EH (cell line): Measurements from ENCODE around the gene LCE3E.
"Not testable (repeated sequence)": the region's sequence is repeated elsewhere in the genome, so short reads cannot be mapped to it uniquely, and the experiment has no call there.

ENCODE experiments used
- DNase-seq: peaks from one replicate; pipeline ENCODE4 v3.0.0-alpha.2; 2015; ENCODE audit warnings: low read depth

LCE3E gene

DNA sequence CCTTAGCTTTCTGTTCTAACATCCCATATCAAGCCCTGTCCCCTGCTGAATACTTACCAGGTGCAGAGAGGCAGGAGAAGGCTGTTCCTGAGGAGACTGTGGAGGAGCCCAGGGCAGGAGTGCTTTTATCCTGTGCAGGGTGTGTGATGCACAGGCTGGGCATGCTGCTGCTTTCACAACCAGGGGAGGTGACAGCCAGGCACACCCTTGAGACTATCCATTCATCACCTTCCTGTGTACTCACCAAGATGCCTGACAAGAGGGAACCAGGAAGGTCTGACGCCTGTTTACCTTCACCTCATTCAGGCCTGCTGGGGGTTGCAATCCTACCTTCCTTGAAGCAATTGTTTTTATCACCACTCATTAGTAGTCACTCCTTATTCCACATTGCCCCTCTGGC is at the start of gene LCE3E:
Gene LCE3E, minus strand, starts transcription at position 100 of the 400 bp plus-strand sequence. CDS start 572 bp downstream, outside the sequence.
- DNase-seq = no peak

DNA sequence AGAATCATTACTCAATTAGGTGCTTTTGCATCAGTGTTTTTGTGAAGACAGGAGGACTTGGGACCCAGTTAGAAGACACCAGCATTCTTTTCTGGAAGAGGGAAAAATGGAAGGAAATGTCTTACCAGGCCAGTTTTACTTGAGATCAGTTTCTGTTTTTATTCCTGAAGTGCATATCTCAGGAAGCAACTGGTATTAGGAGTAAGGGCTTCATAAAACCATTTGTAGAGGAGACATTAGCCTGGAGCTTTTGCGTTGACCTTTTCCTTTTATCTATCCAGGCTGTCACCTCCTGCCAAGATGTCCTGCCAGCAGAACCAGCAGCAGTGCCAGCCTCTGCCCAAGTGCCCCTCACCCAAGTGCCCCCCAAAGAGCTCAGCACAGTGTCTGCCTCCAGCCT is 46.9 kb upstream of the LCE3E start, which contains the start of gene LCE3B:
Gene LCE3B, plus strand, starts transcription at position 301 of the 400 bp plus-strand sequence. Its CDS starts 0 bp downstream, at position 301.
- no peak for DNase-seq

DNA sequence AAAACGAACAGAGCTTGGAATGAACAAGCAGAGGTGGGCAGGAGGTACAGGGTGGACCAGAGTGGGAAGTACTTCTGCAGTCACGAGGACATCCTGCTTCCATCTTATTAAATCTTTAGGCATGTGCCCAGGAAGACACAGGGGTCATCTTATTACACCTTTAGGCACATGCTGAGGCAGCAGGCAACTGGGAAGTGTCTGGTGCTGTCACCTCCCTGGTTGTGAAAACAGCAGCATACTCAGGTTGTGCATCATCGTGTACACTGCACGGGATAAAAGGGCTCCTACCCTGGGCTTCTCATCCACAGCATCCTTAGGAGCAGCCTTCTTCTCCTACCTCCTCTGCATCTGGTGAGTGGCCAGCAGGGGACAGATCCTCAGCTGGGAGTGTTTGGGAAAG is 33.4 kb upstream of the LCE3E start, which contains the start of gene LCE3C:
Gene LCE3C, plus strand, starts transcription at position 301 of the 400 bp plus-strand sequence. CDS start 498 bp downstream, outside the sequence.
- DNase-seq = no peak

DNA sequence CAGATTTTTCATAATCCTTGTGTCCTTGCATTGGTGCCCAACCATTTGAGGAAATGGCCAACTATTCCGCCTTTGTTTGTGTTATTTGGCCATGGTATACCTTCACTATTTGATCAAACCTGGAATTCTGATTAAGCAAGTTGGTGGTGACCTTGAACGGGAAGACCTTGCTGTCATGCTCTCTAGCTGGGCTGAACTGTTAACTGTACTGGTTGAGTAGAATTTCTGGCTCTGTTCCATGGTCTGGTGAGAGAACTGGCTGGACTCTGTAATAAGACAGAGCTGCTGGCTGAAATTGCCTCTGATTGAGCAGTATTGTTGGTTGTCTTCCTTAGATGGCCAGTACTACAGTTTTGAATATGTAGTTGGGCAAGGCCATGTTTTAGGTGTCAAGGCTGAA is 30.4 kb upstream of the LCE3E start:
- DNase-seq = no peak

DNA sequence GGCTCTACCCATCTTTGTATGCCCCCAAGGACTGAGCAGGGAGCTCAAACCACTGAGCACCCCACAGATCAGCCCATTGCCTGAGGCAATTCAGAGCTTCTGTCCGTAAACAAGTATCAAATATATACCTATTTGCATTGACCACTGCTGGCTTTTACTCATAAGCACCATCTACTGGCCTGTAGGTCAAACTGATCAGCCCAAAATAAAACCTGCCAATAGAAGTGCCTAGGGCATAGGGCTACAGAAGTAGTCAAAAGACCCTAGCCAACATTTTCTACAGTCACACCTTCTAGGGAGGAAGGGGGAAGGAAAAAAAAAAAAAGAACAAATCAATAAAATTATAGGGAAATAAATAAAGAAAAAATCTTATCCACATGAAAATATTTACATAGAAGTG is 19.0 kb upstream of the LCE3E start:
- DNase-seq = no peak

DNA sequence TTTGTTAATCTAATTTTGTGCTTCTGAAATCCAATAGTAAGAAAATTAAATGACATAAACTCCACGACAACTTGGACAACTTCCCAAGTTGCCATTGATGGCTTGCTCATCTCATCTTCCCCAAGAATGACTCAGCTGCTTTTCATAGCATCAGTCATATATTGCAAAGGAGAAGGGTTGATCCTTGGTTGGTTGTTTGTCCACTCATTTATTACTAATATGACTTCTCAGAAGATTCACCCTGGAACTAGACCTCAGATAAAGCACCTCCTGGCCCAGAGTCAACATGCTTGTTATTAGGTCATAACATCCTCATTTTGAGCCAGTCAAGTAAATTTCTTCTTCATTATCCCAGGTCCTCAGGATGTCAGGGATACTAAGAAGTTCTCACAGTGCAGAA is 16.1 kb upstream of the LCE3E start:
- no peak for DNase-seq

- no peak for DNase-seq
These were observed 13.9 kb upstream of the LCE3E start, which contains the start of gene LCE3D for GRCh38 chr1:152580433-152580832. LCE3D (minus strand) TSS chr1:152580516; CDS start chr1:152579936, 580 bp downstream.

GRCh38 chr1:152579526-152579925 is 12.9 kb upstream of the LCE3E start:
- not testable (repeated sequence) for DNase-seq

GRCh38 chr1:152577168-152577567 is 10.6 kb upstream of the LCE3E start:
- DNase-seq = no peak

- DNase-seq = no peak
These were observed 905 bp downstream of the LCE3E start for GRCh38 chr1:152565535-152566215.

DNA sequence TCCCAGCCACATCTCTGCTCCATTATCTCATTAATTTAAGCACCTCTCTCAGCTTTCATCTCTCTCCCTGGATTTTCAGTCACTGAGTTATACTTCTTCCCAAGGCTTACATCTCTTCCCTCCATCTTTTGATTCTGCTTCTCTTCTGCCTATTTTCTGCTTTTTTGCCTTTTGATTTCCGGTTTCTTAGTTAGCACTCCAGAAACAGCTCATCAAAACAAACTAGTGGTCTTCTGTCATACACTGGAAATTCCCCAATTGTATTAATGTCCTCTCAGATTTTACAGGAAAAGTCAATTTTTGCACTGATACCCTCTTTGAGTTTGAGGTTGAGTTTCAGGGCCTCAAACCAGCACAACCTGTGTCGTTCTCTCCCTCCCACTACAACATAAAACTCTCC is 1.5 kb downstream of the LCE3E start:
- DNase-seq = no peak

DNA sequence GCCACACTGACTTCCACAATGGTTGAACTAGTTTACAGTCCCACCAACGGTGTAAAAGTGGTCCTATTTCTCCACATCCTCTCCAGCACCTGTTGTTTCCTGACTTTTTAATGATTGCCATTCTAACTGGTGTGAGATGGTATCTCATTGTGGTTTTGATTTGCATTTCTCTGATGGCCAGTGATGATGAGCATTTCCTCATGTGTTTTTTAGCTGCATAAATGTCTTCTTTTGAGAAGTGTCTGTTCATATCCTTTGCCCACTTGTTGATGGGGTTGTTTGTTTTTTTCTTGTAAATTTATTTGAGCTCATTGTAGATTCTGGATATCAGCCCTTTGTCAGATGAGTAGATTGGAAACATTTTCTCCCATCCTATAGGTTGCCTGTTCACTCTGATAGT is 18.2 kb downstream of the LCE3E start:
- DNase-seq = not testable (repeated sequence)

DNA sequence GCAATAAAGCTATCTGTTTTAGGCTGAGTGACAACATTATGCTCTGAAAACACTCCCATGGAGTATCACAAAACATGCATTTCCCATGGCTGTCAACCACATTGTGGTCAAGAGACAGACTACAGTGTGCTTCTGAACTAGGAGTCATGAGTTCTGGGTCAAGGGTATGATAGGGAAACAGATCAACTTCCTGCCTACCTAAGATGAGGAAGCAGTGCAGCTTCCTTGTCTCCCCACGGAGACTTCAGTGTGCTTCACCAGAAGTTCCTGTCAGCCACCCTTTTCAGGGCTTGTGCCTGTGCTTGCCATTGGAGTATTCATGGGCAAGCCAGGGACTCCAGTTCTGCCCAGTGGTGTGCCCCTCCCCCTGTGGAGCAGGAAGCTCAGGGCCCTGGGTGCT is 19.9 kb downstream of the LCE3E start:
- DNase-seq = no peak

- peak; percentile 1 for DNase-seq
These were observed 22.8 kb downstream of the LCE3E start for GRCh38 chr1:152543820-152544219.

- no peak for DNase-seq
These were observed 26.7 kb downstream of the LCE3E start for GRCh38 chr1:152539901-152540300.

- DNase-seq = no peak
These were observed 29.1 kb downstream of the LCE3E start for GRCh38 chr1:152537496-152537895.

GRCh38 chr1:152535774-152536173 is 30.8 kb downstream of the LCE3E start:
- no peak for DNase-seq

DNA sequence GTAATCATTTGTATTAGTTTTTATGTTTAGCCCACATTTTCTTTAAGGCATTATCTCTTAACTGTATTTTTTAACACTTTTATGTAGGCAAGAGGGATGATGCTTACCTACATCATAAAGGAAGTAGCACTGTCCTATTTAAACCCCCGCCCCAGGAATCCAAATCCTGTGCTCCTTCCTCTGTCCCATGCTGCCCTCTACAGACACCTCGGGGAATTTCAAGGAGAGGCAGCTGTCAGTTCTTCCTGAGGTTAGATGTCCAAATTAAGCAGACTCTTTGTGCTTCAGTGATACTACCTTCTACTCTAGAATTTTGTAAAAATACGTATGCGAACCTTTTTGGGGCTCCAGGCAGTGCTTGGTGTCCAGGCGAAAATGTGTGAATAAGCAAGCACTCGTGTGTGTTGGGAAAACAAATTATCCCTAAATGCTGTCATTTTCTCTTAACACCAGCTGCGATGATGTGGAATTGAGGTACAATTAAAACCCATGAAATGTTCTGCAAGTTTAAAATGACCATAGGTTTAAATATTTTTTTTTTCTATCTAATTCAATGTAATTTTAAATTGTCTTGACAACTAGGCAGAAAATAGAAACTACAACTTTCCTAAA is 33.1 kb downstream of the LCE3E start:
- DNase-seq = peak; percentile 54

- no peak for DNase-seq
These were observed 41.4 kb downstream of the LCE3E start for GRCh38 chr1:152525080-152525641.

DNA sequence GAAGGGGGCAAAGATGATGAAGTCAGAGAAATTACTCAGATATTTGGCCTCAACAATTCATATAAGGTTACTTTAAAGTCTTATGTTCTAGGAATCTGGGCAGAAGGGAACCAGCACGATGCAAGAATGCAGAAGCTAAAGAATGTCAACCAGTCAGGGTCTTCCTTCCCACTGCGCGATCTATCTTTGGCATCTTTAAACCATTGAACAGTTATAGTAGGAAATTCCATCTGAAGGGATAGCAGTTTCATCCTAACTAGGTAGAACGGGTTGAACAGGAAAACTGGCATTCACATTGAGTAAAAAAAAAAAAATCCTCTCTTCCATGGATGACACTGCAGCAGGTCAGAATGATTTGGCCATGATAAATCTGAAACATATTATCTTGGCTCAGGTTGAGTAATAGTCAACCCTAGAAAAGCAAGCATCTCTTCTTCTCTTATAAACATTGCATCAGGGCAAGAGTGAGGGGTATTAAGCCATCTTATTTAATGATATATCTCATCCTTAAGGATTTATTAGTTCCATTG is 46.0 kb downstream of the LCE3E start:
- no peak for DNase-seq

DNA sequence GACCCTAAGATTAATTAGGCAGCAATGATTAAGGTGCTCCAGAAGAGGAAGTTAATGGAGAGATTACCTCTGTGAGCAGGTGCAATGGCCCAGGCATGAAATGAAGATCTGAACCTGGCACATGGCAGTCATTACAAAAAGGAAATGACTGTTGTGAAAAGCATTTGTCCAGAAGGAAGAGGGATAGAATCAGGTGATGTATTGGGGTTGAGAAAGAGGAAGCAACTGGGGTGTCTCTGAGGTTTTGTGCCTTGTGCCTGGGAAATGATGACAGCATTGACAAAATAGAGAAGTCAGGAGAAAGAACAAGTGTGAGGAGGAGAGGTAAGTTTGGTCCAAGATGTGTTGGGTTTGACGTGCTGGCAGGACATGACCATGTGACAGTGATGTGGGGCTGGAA is 46.7 kb downstream of the LCE3E start:
- no peak for DNase-seq

DNA sequence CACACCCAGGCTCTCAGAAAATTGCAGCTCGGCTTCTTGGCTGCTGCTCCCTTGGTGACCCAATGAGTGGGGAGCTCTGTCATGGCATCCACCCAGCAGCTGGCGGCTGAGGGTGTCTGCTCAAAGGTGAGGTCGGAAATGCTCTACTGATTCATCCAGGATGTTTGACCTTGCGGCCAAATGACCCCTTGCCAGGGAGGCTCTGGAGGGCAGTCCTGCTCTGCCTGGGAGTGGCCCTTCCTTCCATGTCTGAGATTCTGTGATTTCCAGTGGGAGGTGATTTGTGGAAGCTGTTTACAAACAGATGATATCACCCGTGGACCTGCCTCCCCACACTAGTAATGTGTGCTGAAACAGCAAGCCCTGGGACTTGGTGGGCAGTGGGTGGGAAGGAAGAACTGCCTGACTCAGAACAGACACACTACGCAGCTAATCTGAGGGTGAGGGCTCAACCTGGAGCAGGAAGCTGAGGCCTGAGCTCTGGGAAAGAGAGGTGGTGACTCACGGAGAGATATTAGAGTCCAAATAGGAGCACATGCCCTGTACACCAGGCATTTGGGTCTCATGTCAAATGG is 49.3 kb downstream of the LCE3E start:
- no peak for DNase-seq

DNA sequence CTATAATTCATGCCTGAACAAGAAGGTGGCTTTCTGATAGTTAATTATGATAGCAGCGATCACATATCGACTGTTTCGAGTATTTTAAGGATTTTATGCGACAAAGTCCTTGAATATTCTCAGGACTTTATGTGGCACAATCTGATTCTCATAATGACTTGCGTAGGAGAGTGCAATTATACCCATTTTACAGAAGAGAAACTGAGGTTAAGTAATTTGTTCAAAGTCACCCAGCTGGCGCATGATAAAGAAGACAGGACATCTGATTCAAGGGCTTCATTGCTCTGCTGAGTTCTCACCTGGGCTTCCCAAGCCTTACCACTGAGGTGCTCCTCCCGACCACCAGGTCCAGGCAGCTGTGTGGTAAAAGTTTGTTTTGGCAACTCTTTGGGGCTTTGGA is 50.5 kb downstream of the LCE3E start:
- DNase-seq = no peak
